Effector memory CD8-positive, alpha-beta T cell (primary cell): ENCODE results near the gene GPHN.
A peak's percentile ranks its signal among the peaks of the same experiment; 100 is the strongest.
"Not testable (repeated sequence)": the region's sequence is repeated elsewhere in the genome, so short reads cannot be mapped to it uniquely, and the experiment has no call there.

Source experiments
- ATAC-seq: fragments of 150-1000 bp; cut with Tn5 transposase; replicated peaks from 2 replicates; pipeline ENCODE4 v1.10.0; 2021; ENCODE audit warnings: mild to moderate bottlenecking, moderate library complexity
- DNase-seq, 3 experiments: peaks; one replicate each; pipeline ENCODE4 v3.0.0; 2021
- H3K27ac Mint-ChIP-seq, 2 donors: one replicate each; pipeline ENCODE4 v1.8.0; 2022; ENCODE audit warnings: mild to moderate bottlenecking in 2 of 2, mixed read lengths in 2 of 2, moderate library complexity in 2 of 2
- H3K27me3 Mint-ChIP-seq, 2 donors: one replicate each; pipeline ENCODE4 v1.8.0; 2022; ENCODE audit warnings: mixed read lengths in 2 of 2
- H3K36me3 Mint-ChIP-seq: one replicate; pipeline ENCODE4 v1.8.0; 2022; ENCODE audit warnings: mild to moderate bottlenecking, moderate library complexity, mixed read lengths; ENCODE audit not compliant: insufficient read depth
- H3K4me1 Mint-ChIP-seq, 2 donors: one replicate each; pipeline ENCODE4 v1.8.0; 2022; ENCODE audit warnings: low read depth in 2 of 2, mixed read lengths in 2 of 2
- H3K4me3 Mint-ChIP-seq, 2 donors: one replicate each; pipeline ENCODE4 v1.8.0; 2022; ENCODE audit warnings: mild to moderate bottlenecking in 2 of 2, mixed read lengths in 2 of 2, moderate library complexity in 2 of 2
- H3K9me3 Mint-ChIP-seq, 2 donors: one replicate each; pipeline ENCODE4 v1.8.0; 2022; ENCODE audit warnings: mixed read lengths in 2 of 2

The GPHN gene

DNA sequence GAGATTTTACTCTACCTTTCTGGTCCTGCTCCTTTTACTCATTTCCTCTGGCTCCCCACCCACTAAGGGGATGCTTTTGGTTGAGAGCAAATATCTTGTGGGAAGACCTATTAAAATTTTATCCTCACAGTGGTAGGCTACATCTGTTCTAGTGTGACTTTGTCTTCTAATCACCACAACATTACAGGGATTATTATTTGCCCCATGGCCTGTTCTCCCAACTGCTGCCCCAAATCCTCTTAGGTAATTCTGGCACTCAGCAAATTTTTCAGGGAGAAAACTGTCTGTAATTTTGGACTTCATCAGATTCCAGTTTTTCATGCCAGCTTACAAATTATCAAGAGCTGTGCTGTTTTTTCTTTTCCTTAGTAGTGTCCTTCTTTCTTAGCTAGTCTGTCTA is 172.3 kb downstream of the GPHN start:
- H3K4me3 Mint-ChIP-seq = no peak overlapping the region
- DNase-seq (no peak), ATAC-seq (no peak)
- H3K27ac Mint-ChIP-seq = no peak overlapping the region
- peaks cover 6 to 9% of the 10 kb centered on the region in 2 donors for H3K9me3 Mint-ChIP-seq
- no peaks in the 10 kb centered on the region for H3K4me1 Mint-ChIP-seq
- no peaks in the 10 kb centered on the region for H3K27me3 Mint-ChIP-seq
- H3K36me3 Mint-ChIP-seq = peaks cover 3% of the 10 kb centered on the region

DNA sequence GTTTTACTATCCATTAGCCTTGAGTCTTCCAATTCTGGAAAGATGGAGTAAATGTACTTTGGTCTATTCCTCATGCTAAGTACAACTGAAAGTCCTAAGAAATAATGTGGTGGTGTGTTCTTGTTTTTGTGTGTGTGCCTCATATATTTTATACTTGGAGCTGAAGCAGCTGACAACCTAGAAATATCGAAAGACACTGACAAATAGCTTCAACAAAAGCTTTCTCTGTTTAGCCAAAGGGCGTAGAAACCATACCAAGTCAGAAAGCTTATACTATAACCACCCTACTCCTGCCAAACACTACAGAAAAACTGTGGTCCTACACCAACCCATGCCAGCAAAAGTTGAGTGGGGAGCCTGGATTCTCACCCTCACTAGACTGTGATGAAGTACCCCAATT is 188.4 kb downstream of the GPHN start:
- peaks cover 1 to 4% of the 10 kb centered on the region in 2 donors for H3K9me3 Mint-ChIP-seq
- no peak for ATAC-seq

DNA sequence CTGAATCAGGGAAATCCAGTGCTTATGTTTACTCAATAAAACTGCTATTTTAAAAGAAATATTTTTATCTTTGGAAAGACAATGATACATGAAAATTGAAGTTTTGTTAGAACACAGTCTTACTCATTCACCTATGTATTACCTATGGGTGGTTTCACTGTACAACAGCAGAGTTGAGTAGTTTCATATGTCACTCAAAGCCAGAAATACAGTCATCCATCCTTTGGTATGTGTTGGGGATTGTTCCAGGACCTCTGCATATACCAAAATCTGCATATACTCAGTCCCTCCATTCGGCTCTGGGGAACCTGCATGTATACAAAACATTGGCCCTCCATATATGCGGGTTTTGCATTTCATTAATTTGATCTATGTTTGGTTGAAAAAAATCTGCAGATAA is 190.6 kb downstream of the GPHN start:
- ATAC-seq (no peak), DNase-seq (no peak)

More for the DNA sequence above, 188.4 kb downstream of the GPHN start:
- Mint-ChIP-seq H3K4me1 (no peaks in the 10 kb centered on the region), H3K27me3 (no peaks in the 10 kb centered on the region), H3K27ac (no peak overlapping the region), H3K4me3 (no peak overlapping the region), H3K36me3 (no peaks in the 10 kb centered on the region)
- no peak for DNase-seq

GRCh38 chr14:66701813-66702212 is 193.9 kb downstream of the GPHN start:
- Mint-ChIP-seq H3K27me3 (no peaks in the 10 kb centered on the region), H3K9me3 (peaks cover 11 to 40% of the 10 kb centered on the region in 2 donors), H3K4me1 (no peaks in the 10 kb centered on the region), H3K4me3 (no peak overlapping the region), H3K27ac (no peak overlapping the region), H3K36me3 (no peaks in the 10 kb centered on the region)
- ATAC-seq = no peak
- no peak for DNase-seq

More for the DNA sequence above, 190.6 kb downstream of the GPHN start:
- H3K4me3 Mint-ChIP-seq = no peak overlapping the region
- H3K9me3 Mint-ChIP-seq = peaks cover 6 to 19% of the 10 kb centered on the region in 2 donors
- H3K27ac Mint-ChIP-seq = no peak overlapping the region
- no peaks in the 10 kb centered on the region for H3K36me3 Mint-ChIP-seq
- H3K27me3 Mint-ChIP-seq = no peaks in the 10 kb centered on the region
- H3K4me1 Mint-ChIP-seq = no peaks in the 10 kb centered on the region

DNA sequence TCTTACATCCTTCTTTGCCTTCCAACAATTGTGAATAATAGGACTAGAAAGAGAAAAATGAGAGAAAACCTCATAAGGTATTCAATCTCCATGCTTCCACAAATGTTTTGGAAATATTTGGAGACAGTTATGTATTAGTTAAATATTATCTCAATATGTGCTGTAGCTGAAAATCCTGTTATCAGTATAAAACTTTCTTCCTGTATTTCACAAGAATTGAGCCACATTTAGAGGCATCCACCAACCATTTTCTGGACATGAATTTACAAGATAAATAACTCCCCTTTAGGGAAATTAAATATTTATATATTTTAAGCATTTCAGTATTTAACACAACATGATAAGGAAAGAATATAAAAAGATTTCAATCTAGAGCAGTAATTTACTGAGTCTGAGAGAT is 200.3 kb downstream of the GPHN start:
- DNase-seq (no peak), ATAC-seq (no peak)
- Mint-ChIP-seq H3K9me3 (peaks cover 9 to 21% of the 10 kb centered on the region in 2 donors), H3K4me3 (no peak overlapping the region), H3K4me1 (no peaks in the 10 kb centered on the region), H3K36me3 (no peaks in the 10 kb centered on the region), H3K27me3 (no peaks in the 10 kb centered on the region), H3K27ac (no peak overlapping the region)

DNA sequence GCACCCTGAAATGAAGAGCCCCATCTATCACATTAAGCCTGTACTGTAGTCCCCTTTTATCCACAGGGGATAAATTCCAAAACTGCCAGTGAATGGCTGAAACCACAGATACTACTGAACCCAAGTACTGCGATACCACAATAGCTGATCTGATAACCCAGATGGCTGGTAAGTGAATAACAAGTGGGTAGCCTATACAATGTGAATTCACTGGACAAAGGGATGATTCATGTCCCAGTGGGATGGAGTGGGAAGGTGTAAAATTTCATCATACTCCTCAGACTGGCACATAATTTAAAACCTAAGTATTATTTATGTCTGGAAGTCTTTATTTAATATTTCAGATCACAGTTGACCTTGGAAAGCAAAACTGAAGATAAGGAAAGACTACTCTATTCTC is 201.3 kb downstream of the GPHN start:
- ATAC-seq (no peak), DNase-seq (no peak)
- Mint-ChIP-seq H3K4me3 (no peak overlapping the region), H3K9me3 (peaks cover 7 to 20% of the 10 kb centered on the region in 2 donors), H3K27ac (no peak overlapping the region), H3K36me3 (no peaks in the 10 kb centered on the region), H3K27me3 (no peaks in the 10 kb centered on the region), H3K4me1 (peaks cover 0 to 2% of the 10 kb centered on the region in 2 donors)

DNA sequence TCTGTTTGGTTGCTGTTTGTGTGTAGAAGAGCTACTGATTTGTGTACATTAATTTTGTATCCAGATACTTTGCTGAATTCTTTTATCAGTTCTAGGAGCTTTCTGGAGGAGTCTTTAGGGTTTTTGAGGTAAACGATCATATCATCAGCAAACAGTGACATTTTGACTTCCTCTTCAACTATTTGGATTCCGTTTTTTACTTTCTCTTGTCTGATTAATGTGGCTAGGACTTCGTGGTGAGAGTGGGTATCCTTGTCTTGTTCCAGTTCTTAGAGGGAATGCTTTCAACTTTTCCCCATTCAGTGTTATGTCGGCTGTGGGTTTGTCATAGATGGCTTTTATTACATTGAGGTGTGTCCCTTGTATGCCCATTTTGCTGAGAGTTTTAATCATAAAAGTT is 206.3 kb downstream of the GPHN start:
- peaks cover 6 to 16% of the 10 kb centered on the region in 2 donors for H3K4me1 Mint-ChIP-seq
- not testable (repeated sequence) for DNase-seq, H3K9me3 Mint-ChIP-seq, ATAC-seq, H3K27ac Mint-ChIP-seq, H3K36me3 Mint-ChIP-seq, H3K4me3 Mint-ChIP-seq, H3K27me3 Mint-ChIP-seq

- ATAC-seq, H3K27me3 Mint-ChIP-seq, H3K36me3 Mint-ChIP-seq, H3K9me3 Mint-ChIP-seq, DNase-seq: not testable (repeated sequence)
- Mint-ChIP-seq H3K4me1 (peaks cover 6 to 16% of the 10 kb centered on the region in 2 donors), H3K27ac (peak overlapping the region; percentile 2 to 57), H3K4me3 (peak overlapping the region; percentile 58 to 59)
Observed at GRCh38 chr14:66715313-66715712, 207.4 kb downstream of the GPHN start.

GRCh38 chr14:66716227-66716626 is 208.3 kb downstream of the GPHN start:
- Mint-ChIP-seq H3K4me1 (peaks cover 6 to 16% of the 10 kb centered on the region in 2 donors), H3K4me3 (no peak overlapping the region), H3K27ac (no peak overlapping the region), H3K9me3 (peaks cover 5 to 8% of the 10 kb centered on the region in 2 donors), H3K36me3 (no peaks in the 10 kb centered on the region), H3K27me3 (no peaks in the 10 kb centered on the region)
- ATAC-seq (no peak), DNase-seq (no peak)

DNA sequence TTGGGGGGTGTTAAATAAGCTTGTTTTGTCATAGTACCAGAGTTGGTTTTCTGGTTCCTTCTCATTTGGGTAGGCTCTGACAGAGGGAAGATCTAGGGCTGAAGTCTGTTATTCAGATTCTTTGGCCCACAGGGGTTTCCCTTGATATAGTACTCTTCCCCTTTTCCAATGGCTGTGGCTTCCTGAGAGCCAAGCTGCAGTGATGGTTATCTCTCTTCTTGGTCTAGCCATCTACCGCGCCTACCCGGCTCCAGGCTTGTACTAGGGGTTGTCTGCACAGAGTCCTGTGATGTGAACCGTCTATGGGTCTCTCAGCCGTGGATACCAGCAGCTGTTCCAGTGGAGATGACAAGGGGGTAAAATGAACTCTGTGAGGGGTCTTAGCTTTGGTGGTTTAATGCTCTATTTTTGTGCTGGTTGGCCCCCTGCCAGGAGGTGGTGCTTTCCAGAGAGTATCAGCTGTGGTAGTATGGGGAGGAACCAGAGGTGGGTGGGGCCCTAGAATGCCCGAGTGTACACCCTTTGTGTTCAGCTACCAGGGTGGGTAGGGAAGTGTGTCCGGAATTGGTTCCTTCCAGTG is 209.7 kb downstream of the GPHN start:
- no peak for ATAC-seq
- no peaks in the 10 kb centered on the region for H3K36me3 Mint-ChIP-seq

GRCh38 chr14:66724996-66725395 is 217.0 kb downstream of the GPHN start:
- DNase-seq (no peak), ATAC-seq (no peak)
- Mint-ChIP-seq H3K27ac (no peak overlapping the region), H3K9me3 (peaks cover 6 to 7% of the 10 kb centered on the region in 2 donors), H3K4me3 (no peak overlapping the region), H3K4me1 (no peaks in the 10 kb centered on the region), H3K27me3 (no peaks in the 10 kb centered on the region), H3K36me3 (peaks cover 4% of the 10 kb centered on the region)

More for the DNA sequence above, 209.7 kb downstream of the GPHN start:
- no peak overlapping the region for H3K27ac Mint-ChIP-seq
- DNase-seq = no peak
- H3K27me3 Mint-ChIP-seq = no peaks in the 10 kb centered on the region
- peaks cover 6 to 16% of the 10 kb centered on the region in 2 donors for H3K4me1 Mint-ChIP-seq
- H3K9me3 Mint-ChIP-seq = peaks cover 2 to 8% of the 10 kb centered on the region in 2 donors
- no peak overlapping the region for H3K4me3 Mint-ChIP-seq

GRCh38 chr14:66731298-66731697 is 223.4 kb downstream of the GPHN start:
- H3K36me3 Mint-ChIP-seq, ATAC-seq, H3K4me1 Mint-ChIP-seq, H3K4me3 Mint-ChIP-seq, DNase-seq, H3K27me3 Mint-ChIP-seq, H3K27ac Mint-ChIP-seq: not testable (repeated sequence)
- peaks cover 6 to 26% of the 10 kb centered on the region in 2 donors for H3K9me3 Mint-ChIP-seq

- H3K9me3 Mint-ChIP-seq = peaks cover 2 to 22% of the 10 kb centered on the region in 2 donors
- H3K27ac Mint-ChIP-seq = no peak overlapping the region
- no peak for ATAC-seq
- no peaks in the 10 kb centered on the region for H3K36me3 Mint-ChIP-seq
- H3K4me1 Mint-ChIP-seq = no peaks in the 10 kb centered on the region
- H3K4me3 Mint-ChIP-seq = no peak overlapping the region
- no peak for DNase-seq
- no peaks in the 10 kb centered on the region for H3K27me3 Mint-ChIP-seq
Observed at GRCh38 chr14:66735853-66736252, 227.9 kb downstream of the GPHN start.

- no peaks in the 10 kb centered on the region for H3K27me3 Mint-ChIP-seq
- H3K36me3 Mint-ChIP-seq = no peaks in the 10 kb centered on the region
- DNase-seq = no peak
- H3K4me1 Mint-ChIP-seq = no peaks in the 10 kb centered on the region
- peaks cover 2 to 9% of the 10 kb centered on the region in 2 donors for H3K9me3 Mint-ChIP-seq
- no peak for ATAC-seq
- no peak overlapping the region for H3K27ac Mint-ChIP-seq
- no peak overlapping the region for H3K4me3 Mint-ChIP-seq
Observed at GRCh38 chr14:66739826-66740225, 231.9 kb downstream of the GPHN start.
